SIG-M5 (cell line): Measurements from ENCODE around the gene TEX55.
"Not testable (repeated sequence)": the region's sequence is repeated elsewhere in the genome, so short reads cannot be mapped to it uniquely, and the experiment has no call there.

Source experiments
- DNase-seq: peaks from one replicate; lab custom pipeline; 2025; lab: John Stamatoyannopoulos, UW

The TEX55 gene

DNA sequence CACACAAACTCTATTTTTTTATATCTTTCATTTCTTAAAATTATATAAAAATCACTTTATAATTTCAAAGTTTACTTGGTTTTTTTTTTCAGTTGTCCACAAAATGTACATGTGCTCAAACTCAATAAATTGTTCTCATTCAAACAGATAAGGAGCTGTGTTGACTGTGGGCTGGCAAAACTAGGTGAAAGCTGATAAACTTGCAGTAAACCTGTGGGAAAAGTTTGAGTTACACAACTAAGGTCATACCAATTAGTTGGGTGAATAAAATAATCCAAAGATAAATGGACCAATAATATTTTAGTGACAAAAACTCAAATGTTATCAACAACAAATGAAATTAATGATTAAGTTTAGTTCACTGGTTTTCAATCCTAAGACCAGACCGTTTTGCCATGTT lies 14.8 kb downstream of the TEX55 start:
- no peak for DNase-seq

- no peak for DNase-seq
Observed at GRCh38 chr3:119161240-119161639, 15.3 kb downstream of the TEX55 start.

GRCh38 chr3:119164745-119165144 lies 18.8 kb downstream of the TEX55 start:
- not testable (repeated sequence) for DNase-seq

GRCh38 chr3:119170821-119171220 lies 24.9 kb downstream of the TEX55 start:
- no peak for DNase-seq

GRCh38 chr3:119173325-119173724 lies 27.4 kb downstream of the TEX55 start, which contains the start of gene UPK1B:
Gene UPK1B (plus strand): TSS chr3:119173598. CDS start chr3:119186742, 13,144 bp downstream.
- no peak for DNase-seq

- no peak for DNase-seq
Observed at GRCh38 chr3:119175872-119176756, 30.1 kb downstream of the TEX55 start.

GRCh38 chr3:119176778-119177177 lies 30.8 kb downstream of the TEX55 start:
- DNase-seq = no peak

- no peak for DNase-seq
Observed at GRCh38 chr3:119177321-119177720, 31.4 kb downstream of the TEX55 start.

DNA sequence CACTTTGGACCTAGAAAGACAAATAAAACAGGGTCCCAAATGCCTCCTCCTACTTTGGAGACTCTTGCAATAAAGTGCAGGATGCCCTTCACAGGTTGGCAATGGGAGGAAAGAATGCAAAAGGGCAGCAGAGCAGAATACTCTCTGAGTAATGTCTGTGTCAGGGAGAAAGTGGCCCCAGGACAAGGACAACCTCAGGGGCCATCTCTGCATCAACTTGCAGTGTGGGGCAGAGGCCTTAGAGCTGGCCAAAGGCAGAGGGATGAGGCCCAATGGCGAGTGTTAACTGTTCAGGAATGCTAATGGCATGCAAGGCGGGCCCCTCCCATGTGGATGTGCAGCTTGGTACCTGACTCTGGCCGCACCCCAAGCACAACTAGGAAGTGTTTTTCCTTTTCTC lies 35.8 kb downstream of the TEX55 start:
- DNase-seq = no peak

- no peak for DNase-seq
Observed at GRCh38 chr3:119184111-119184510, 38.1 kb downstream of the TEX55 start.

DNA sequence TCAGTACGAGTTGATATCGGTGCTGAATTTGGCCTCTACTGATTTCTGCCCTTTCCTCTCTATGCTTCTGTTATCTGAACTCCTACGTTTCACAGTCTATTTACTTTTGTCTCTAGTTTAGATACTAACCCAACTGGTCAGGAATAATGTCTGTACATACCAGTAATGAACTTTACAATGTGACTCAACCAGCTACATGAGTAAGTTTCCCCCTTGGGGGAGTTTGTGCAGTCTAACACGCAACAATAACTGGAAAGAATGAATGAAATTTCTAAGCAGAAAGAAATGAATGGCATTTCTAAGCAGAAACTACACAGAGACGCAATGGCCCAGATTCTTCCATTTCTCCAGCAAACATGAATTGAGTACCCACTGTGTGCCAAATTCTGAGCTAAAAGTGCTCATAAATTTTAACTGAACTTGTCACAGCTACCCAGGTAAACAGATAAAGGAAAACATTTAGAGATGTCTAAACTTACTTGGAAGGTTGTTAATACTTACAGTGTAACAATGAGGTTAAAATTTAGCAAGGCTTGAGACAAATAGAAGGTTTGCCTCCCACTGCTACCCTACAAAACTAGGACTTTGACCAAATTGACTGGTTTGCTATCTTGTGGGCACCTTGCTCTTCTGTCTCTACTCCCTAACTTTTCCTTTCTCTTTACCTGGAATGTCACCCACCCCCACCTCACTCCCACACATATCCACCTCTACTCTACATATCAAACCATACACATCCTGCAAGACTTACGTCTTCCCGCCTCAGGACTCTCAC lies 39.0 kb downstream of the TEX55 start:
- DNase-seq = no peak

DNA sequence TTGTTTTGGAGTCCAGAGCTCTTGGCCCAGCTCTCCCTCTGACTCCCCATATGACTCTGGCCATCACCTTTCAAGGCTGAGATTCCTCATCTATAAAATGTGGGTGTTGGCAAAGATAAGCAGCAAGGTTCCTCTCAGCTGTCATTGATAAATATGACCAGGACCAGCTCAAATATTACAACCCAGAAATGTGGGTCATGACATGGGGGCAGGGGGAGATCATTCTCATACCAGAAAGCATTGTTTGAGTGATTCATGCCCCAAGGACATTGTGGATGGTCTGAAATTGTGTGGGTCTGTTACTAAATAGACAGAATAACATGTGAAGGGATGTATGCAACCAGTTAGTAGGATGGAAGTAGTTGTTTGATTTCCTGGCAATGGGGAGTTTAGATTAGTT lies 41.3 kb downstream of the TEX55 start:
- DNase-seq = no peak

DNA sequence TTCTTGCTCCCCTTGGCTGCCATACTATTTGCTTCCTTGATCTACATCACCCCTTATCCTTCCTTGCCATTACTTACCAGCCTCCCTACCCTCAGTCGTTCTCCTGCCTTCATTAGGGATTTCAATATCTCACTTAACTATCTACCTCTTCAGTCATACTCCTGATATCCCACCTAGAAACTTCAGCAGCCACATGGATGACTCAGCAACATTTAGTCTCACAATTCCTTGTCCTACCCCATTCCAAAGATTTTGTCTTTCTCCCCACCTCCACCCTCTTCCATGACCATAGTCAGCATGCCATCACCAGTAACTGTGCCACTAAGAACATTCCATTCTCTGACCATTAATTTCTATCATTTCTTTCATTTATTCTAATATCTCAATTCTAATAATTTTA lies 45.8 kb downstream of the TEX55 start:
- DNase-seq = no peak

DNA sequence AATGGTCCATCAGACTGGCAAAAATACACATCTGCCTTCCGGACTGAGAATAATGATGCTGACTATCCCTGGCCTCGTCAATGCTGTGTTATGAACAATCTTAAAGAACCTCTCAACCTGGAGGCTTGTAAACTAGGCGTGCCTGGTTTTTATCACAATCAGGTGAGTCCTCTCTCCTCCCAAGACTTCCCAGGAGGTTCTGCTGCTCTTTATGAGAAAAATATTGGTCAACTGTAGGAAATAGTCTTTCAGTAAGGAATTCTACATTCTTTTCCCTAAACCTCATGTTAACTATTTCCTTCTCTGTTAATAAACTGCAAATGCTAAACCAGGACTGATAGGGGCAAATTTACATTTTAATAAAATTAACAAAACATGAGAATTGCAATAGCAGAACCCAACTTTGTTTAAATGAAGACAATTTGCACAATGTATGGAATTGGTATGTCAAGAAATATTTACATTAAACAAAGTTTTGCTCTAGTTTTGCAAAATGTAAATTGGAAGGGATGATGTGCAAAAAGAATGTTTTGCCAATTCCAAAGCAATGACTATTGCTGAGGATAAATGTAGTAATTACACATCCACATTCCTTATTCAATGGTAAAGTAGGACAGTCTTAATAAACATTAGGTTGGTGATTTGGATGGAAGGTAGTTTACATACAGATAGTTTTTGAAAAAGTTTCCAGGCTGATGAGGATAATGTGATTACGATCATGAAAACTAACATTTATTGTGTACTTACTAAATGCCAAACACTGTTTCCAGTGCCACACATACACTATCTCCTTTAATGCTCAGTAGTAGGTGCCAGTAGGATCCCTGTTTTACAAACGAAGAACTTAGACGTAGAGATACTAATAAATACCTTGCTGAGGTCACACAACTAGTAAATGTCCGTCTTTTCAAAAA lies 48.5 kb downstream of the TEX55 start:
- DNase-seq = no peak

GRCh38 chr3:119195151-119195476 lies 49.1 kb downstream of the TEX55 start:
- no peak for DNase-seq

DNA sequence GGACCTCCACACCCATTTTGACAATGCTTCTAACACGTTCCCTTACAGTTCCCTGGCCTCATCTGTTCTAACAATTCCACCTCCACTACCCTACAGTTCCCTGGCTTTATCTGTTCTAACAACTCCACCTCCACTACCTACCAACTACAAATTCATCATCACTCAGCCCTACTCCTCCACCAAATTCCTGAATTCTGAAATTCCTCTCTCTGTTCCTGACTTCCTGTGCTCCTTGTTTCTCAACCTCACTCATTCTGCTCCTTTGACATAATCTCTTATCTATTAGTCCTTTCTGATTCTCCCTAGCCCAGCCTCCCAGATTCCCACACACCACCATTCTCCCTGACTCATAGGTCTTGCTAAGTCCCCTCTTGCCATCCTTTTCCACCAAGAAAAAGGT lies 49.9 kb downstream of the TEX55 start:
- DNase-seq = no peak
